ENCODE measurements around the gene TCEA2. TPM values are rescaled to one million over a fixed set of nuclear protein-coding genes. Genes with fewer than 3 reads are reported as not detected.

The TCEA2 gene
- total RNA-seq, 1 donor from 2014 or later, result 38.8 TPM

DNA sequence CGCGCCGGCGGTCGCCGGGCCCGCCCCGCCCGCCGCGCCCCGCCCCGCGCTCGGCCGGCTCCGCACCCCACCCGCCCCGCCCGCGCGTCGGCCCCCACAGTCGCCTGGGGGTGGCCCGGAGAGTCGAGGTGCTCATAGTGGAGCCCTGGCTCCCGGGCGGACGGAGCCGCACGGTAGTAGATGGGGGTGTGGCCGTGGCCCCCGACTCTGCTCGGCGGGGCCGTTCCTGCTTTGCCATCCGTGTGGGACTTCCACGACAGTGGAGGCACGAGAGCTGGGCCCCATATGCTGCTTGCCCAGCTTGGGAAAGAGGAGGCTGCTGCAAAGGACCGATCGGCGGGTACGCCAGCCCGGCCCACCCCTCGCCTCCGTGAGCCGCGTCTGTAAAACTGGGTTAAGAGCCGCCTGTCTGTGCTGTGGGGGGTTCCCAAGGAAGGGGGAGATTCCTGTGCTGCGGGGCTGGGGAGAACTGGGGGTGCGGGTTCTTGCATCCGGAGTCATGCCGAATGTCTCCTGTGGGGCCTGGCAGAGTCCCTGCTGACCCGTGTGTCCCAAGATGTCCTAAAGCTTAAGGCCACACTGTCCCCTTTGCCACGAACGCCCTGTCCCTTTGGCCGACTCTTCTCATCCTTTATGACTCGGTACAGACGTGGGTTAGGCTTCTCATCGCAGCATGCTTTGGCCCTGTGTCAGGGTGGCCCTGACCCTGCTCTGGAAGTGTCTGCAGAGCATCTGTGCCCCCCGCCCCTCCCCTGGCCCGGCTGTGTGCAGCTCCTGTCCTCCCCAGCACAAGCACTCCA lies 17.2 kb downstream of the TCEA2 start, which contains the start of gene OPRL1:
Gene OPRL1 (plus strand): TSS at position 70 of the 800 bp plus-strand sequence. CDS start 12,639 bp downstream, outside the sequence.
- ATAC-seq, result peak in 1 of 2 donors; percentile 0
- intact Hi-C loops (cut with DNase I), result no loop called here

DNA sequence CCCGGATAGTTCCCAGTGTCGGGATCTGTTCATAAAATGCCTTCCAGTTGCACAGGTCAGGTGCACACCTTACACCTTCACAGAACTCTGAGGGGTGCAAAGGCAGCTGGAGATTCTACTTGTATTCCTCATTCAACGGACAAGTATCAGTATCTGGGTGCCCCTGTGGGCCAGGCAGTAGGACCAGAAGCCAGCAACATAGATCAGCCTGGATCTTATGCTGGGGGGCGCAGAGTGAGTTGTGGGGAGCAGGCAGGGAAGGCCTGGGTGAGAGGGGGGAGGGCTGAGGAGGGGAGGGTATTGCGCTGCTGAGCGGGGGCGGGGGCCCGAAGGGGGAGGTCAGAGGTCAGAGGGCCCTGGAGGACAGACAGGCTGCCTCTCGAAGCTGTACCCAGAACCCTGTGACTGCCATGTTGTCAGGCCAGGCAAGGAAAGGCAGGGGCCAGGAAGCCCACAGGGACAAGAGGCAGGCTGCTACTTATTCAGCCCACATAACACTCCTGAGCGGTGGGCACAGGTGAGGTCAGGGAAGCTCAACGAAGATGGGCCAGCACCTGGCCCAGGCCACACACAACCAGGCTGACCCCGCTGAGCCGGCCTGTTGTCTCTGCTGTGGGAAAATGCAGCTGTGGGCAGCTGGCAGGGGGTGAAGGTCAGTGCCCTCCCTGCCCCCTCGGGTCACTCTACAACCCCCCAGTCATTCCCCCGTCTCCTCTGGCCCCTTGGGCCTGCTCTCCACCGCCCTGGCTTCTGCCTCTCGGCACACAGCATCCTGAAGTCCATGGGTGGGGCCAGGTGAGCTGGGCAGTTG lies 18.0 kb downstream of the TCEA2 start:
- Histone ChIP-seq H3K36me3 (peaks cover 5% of the 10 kb centered on the region), H3K27me3 (ENCODE audit: low read depth) (peaks cover 22% of the 10 kb centered on the region), H3K4me3 (peak overlapping the region; percentile 59), H3K4me1 (peaks cover 57% of the 10 kb centered on the region), H3K9me3 (no peaks in the 10 kb centered on the region), H3K27ac (peak overlapping the region; percentile 84)
- no peak for ATAC-seq
- TF ChIP-seq, protein P1, sequence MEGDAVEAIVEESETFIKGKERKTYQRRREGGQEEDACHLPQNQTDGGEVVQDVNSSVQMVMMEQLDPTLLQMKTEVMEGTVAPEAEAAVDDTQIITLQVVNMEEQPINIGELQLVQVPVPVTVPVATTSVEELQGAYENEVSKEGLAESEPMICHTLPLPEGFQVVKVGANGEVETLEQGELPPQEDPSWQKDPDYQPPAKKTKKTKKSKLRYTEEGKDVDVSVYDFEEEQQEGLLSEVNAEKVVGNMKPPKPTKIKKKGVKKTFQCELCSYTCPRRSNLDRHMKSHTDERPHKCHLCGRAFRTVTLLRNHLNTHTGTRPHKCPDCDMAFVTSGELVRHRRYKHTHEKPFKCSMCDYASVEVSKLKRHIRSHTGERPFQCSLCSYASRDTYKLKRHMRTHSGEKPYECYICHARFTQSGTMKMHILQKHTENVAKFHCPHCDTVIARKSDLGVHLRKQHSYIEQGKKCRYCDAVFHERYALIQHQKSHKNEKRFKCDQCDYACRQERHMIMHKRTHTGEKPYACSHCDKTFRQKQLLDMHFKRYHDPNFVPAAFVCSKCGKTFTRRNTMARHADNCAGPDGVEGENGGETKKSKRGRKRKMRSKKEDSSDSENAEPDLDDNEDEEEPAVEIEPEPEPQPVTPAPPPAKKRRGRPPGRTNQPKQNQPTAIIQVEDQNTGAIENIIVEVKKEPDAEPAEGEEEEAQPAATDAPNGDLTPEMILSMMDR (IDR thresholded peaks at IDR 0.05), result no peak
- DNase-seq, result no peak
- intact Hi-C loops (cut with DNase I), result no loop called here

More for the DNA sequence above, 17.2 kb downstream of the TCEA2 start, which contains the start of gene OPRL1:
- Histone ChIP-seq H3K9me3 (no peaks in the 10 kb centered on the region), H3K27me3 (ENCODE audit: low read depth) (peaks cover 16% of the 10 kb centered on the region), H3K4me3 (peak within 1 kb of the TSS; percentile 82), H3K27ac (peak within 1 kb of the TSS; percentile 84), H3K36me3 (peaks cover 9% of the 10 kb centered on the region), H3K4me1 (peaks cover 57% of the 10 kb centered on the region)
- TF ChIP-seq, protein P1 (IDR thresholded peaks at IDR 0.05), result no peak
- DNase-seq, result no peak

DNA sequence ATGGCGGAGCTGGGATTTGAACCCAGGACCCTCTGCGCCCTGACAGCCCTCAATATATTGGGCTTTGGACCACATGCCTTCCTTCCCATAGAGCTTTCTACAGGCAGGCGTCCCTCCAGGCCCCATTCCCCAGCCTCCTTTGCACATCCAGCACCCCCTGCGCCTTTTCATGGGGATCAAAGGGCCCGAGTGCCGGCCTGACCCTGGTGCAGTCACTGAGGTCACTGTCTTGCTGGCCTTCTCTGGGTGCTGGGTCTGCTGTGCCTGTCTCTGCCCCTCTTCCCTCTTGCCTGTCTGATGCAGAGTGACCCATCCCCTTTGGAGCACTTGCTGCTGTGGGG lies 18.6 kb downstream of the TCEA2 start:
- peaks cover 28% of the 10 kb centered on the region for H3K27me3 ChIP-seq (ENCODE audit: low read depth)
- TF ChIP-seq, protein P1 (IDR thresholded peaks at IDR 0.05), result no peak
- no peak for ATAC-seq

DNA sequence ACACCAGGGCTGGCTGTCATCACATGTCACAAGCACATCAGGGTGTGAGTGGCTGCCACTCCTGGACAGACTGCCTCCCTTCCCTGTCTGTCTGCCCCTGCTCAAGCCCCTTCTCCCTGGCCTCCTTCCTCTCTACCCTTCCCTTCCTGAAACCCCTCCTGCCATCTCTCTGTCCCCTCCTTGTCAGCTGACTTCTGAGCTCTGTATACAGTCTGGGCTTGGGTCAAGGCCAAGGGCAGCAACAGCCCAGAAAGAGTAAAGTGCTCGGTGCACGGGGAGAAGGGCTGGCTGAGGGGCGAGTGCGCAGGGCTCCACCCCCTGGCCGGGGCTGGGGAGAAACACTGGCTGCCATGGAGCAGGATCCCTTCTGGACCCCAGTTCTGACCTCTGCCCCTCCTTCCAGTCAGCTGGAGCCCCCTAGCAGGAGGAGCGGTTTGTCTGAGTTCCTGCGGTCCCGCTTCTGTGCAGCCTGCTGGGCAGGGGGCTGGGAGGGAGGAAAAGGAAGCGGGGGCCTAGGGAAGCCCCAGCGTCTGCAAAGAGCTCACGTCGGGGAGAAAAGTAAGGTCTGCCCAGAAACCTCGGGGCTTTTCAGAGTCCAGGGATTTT lies 19.2 kb downstream of the TCEA2 start:
- DNase-seq (no peak), ATAC-seq (no peak)
- TF ChIP-seq, protein P1 (IDR thresholded peaks at IDR 0.05), result no peak
- Histone ChIP-seq H3K27ac (no peak overlapping the region), H3K36me3 (no peaks in the 10 kb centered on the region), H3K9me3 (no peaks in the 10 kb centered on the region), H3K4me3 (no peak overlapping the region), H3K4me1 (peaks cover 46% of the 10 kb centered on the region), H3K27me3 (ENCODE audit: low read depth) (peaks cover 29% of the 10 kb centered on the region)
- intact Hi-C loops (cut with DNase I), result no loop called here

More for the DNA sequence above, 18.6 kb downstream of the TCEA2 start:
- Histone ChIP-seq H3K4me3 (no peak overlapping the region), H3K36me3 (no peaks in the 10 kb centered on the region), H3K9me3 (no peaks in the 10 kb centered on the region), H3K27ac (no peak overlapping the region), H3K4me1 (peaks cover 51% of the 10 kb centered on the region)
- no peak for DNase-seq
- intact Hi-C loops (cut with DNase I), result no loop called here

DNA sequence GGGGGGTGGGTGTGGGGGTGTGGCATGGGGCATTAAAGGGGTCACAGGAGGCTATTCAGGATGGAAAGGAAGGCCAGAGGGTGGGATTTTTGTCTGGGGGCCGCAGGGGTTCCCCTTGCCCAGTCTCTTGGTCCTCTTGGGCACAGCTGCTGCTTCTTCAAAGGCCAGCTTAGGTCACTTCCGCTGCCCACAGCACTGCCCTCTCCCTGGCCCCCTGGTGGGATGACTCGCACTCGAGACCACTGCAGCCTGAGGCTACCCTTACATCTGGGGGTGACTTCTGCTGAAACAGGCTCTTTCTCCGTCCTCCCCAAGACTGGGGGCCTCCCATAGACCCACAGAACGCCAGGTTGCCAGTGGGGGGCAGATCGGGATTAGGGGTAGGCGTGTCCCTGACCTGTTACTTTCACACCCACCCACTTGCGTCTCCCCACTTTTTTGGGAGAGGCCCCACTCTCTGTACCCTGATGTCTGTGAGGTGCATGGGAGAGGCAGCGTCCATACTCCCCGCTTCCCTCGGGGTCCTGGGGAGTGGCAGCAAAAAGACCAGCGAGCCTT lies 19.9 kb downstream of the TCEA2 start:
- no peak overlapping the region for H3K27ac ChIP-seq
- H3K36me3 ChIP-seq, result no peaks in the 10 kb centered on the region
- TF ChIP-seq, protein P1 (IDR thresholded peaks at IDR 0.05), result no peak
- DNase-seq, result no peak
- peaks cover 40% of the 10 kb centered on the region for H3K4me1 ChIP-seq
- peak overlapping the region; percentile 60 for H3K4me3 ChIP-seq
- H3K9me3 ChIP-seq, result no peaks in the 10 kb centered on the region
- intact Hi-C loops (cut with DNase I), result no loop called here
- peaks cover 29% of the 10 kb centered on the region for H3K27me3 ChIP-seq (ENCODE audit: low read depth)
- ATAC-seq, result no peak

Measured in lower lobe of right lung (tissue), 2 donors.